Stimulated activated CD8-positive, alpha-beta memory T cell treated with anti-CD3 and anti-CD28 coated beads, Interleukin-15, amount 100 ng/mL, for 1 hour (primary cell): ENCODE measurements around the gene HOXB5.

Source experiments
- DNase-seq: peaks from one replicate; pipeline ENCODE4 v3.0.0-alpha.2; 2020; ENCODE audit warnings: low read depth

HOXB5 gene

GRCh38 chr17:48546924-48547807 lies 46.4 kb downstream of the HOXB5 start:
- DNase-seq = no peak

GRCh38 chr17:48546137-48546923 lies 47.2 kb downstream of the HOXB5 start:
- DNase-seq = no peak

DNA sequence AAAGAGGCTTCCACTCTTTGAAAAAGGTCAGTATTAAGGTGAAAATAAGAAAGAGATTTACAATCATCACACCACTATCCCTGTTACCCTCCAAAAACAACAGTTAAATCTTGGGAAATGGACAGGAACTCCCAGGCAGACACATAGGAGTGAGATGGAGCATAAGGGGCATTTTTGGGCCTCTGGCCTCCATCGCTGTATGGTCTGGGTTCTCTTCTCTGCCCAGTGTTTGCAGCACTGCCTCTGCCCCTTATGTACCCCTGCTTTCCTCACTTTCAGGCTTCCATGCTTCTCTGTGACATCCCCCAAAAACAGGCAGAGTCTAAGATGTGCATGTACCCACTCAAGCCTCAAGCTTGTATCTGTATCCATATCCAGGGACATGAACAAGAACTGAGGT lies 48.0 kb downstream of the HOXB5 start:
- DNase-seq = no peak

DNA sequence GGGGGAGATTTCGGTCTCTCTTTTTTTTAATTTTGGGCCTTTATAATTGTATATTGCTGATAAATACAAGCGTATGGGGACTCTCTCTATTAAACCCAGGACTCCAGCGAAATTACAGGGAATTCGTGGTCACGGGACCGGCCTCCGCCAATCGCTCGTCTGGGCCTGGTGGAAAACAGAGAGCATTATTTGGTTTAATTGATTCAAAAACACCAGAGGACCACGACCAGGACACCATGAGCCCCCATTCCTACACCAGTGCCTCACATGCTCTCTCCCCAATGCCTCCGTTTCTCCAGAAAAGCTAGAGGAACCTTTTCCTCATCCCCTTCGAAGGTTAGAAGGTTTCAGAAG lies 48.6 kb downstream of the HOXB5 start, which contains the start of gene HOXB2:
HOXB2 (minus strand) TSS at position 88 of the 354 bp plus-strand sequence. CDS start 198 bp downstream, outside the sequence.
- DNase-seq = no peak

DNA sequence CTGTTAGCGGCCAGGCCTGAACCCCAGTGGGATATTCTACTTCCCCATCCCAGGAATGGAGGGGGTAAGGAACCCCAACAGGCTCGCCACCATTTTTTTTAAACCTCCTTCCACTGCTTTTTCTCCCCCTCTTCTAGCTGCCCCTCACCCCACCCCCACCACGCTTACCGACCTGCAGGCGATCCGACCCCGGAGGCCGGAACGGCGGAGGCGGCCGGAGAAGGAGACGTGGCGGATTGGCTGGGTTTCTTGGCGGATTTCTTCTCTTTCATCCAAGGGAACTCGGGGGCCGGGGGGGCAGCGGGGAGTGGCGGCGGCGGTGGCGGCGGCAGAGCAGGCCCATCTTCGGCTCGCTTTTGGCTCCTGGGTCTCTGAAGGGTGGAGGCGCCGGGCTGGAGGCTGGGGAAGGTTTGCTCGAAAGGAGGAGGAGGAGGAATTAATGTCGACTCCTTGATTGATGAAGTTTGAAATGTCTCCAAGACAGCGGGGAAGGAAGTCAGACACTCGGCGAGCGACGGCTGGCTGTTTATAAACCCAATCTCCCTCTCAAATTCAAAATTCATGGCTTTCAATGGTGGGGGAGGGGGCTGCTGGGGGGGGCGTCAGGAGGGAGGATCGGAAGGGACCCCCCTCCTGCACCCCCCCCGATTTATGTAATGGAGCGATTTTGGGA lies 49.1 kb downstream of the HOXB5 start:
- no peak for DNase-seq

- no peak for DNase-seq
Observed at GRCh38 chr17:48543854-48544348, 49.7 kb downstream of the HOXB5 start.

DNA sequence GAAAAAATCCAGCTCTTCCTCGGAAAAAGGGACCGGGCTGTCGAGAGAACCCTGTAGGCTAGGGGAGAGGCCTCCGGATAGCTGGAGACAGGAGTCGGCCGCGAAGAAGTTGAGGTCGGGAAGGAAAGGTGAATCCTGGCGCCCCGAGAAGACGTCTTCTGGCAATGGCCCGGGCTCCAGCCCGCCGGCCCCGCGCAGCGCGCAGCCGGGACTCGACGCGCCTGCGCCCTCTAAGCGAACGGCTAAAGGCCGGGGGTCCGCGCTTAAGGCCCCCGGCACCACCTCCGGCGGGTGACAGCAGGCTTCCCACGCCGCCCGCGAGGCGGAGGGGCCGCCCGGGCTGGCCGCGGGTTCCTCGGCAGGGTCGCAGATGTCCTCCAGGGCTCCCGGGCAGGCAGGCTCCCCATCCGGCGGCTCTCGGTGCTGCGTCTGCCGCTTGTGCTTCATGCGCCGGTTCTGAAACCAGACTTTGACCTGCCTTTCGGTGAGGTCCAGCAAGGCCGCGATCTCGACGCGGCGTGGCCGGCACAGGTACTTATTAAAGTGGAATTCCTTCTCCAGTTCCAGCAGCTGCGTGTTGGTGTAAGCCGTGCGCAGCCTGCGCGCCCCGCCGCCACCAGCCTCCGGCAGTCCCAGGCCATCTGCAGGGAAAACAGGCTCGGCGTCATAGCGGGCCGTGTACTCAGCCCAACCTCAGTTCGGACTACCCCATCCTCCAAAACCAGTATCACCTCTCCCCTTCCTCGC lies 50.3 kb downstream of the HOXB5 start:
- no peak for DNase-seq

DNA sequence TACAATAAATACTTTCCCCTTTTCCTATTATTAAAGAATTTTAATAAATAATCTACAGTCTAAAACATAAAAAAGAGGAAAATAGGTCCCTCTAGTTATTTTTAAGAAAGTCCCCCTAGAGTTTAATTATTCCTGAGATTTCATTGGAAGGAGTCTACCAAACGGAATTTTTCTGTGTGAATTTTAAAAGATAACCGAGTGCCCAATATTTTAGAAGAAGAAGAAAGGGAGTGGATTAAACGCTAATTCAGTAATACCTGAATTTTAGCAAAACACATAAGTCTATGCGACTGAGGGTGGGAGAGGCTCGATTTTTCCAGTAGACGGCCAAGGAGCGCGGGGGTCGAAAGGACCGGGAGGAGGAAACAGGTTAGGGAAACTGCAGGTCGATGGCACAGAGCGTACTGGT lies 50.9 kb downstream of the HOXB5 start:
- DNase-seq = no peak

DNA sequence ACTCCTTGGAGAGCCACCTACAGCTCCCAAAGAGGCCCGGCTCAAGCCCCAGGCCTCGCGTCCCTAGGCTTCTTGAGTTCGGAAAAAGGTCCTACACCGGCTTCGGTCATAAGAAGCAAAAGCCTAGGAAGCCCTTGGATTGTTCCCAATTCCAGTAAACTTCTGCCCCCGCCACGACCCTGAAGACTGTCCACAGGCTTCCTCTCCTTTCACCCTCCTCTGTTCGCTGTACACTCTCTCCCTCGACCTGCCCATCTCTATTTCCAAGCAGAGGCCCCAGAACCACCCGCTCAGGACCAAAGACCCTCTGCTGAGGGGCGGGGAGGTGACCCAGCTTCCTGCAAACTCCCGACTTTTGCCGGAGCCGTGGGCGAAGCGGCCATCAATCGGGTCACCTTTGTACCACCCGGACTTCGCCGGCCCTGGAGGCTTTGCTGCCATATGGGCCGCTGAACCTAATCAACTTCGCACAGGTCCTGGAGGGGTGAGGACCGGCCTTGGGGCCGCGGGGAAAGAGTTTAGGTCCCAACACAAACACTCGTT lies 51.4 kb downstream of the HOXB5 start:
- DNase-seq = no peak

DNA sequence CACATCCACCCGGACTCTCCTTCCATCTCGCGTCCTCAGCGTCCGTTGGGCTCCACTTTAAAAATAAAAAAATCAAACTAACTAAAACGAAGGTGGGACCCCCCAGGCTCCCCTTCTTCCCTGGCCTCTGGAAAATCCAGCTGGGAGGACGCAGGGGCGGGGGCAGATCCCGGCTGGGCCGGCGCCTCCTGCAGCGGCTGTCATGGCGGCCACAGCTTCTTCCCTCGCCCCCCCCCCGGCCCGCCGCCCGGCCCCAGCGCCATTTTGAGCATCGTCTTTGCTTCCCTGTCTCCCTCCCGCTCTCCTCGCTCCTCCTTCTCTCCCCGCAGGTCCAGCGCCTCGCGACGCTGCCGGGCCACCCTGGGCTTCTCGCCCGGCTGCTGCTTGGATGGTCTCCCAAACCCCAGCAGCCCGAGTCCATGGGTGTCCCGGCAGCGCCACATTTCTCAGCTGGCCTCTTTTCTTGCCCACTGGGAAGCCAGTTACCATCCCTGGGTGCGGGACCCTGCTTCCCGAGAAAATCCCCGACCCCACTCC lies 51.9 kb downstream of the HOXB5 start:
- DNase-seq = no peak
